Muscle layer of colon (tissue), 2 donors: ENCODE results near the gene SYT1.

Experiments
- H3K27ac ChIP-seq: one replicate; pipeline ENCODE4 v1.7.0; 2013; ENCODE audit warnings: low read depth, mild to moderate bottlenecking, low read length, moderate library complexity
- H3K27me3 ChIP-seq, 2 donors: one replicate each; pipeline ENCODE4 v1.7.0; 2013; ENCODE audit warnings: low read length in 2 of 2, mild to moderate bottlenecking in 2 of 2; ENCODE audit not compliant: insufficient read depth in 2 of 2, control insufficient read depth in 1 of 2
- H3K36me3 ChIP-seq: one replicate; pipeline ENCODE4 v1.7.0; 2013; ENCODE audit warnings: mild to moderate bottlenecking, low read length; ENCODE audit not compliant: insufficient read depth
- H3K4me1 ChIP-seq: one replicate; pipeline ENCODE4 v1.7.0; 2013; ENCODE audit warnings: mild to moderate bottlenecking, low read length; ENCODE audit not compliant: insufficient read depth
- H3K4me3 ChIP-seq, 2 donors: one replicate each; pipeline ENCODE4 v1.7.0; 2013; ENCODE audit warnings: low read length in 2 of 2, low read depth in 1 of 2, mild to moderate bottlenecking in 1 of 2, moderate library complexity in 1 of 2
- H3K9ac ChIP-seq: one replicate; pipeline ENCODE4 v1.7.0; 2013; ENCODE audit warnings: low read length
- H3K9me3 ChIP-seq: one replicate; pipeline ENCODE4 v1.7.0; 2013; ENCODE audit warnings: mild to moderate bottlenecking, low read length
- donor health status: abdominal sarcoma.
- donor health status: Adenocarcinoma of cecum.

SYT1 gene

GRCh38 chr12:79454338-79454843 is 589.8 kb downstream of the SYT1 start:
- Histone ChIP-seq H3K4me3 (peak overlapping the region in 1 of 2 donors; percentile 26), H3K27me3 (no peaks in the 10 kb centered on the region), H3K9ac (peak overlapping the region; percentile 3), H3K27ac (no peak overlapping the region), H3K4me1 (peaks cover 27% of the 10 kb centered on the region), H3K36me3 (no peaks in the 10 kb centered on the region), H3K9me3 (no peaks in the 10 kb centered on the region)

- Histone ChIP-seq H3K9ac (no peak overlapping the region), H3K27ac (no peak overlapping the region), H3K27me3 (no peaks in the 10 kb centered on the region), H3K4me3 (no peak overlapping the region), H3K4me1 (peaks cover 27% of the 10 kb centered on the region), H3K36me3 (no peaks in the 10 kb centered on the region), H3K9me3 (no peaks in the 10 kb centered on the region)
Measured at GRCh38 chr12:79455286-79455685, 590.7 kb downstream of the SYT1 start.

- H3K27ac ChIP-seq: no peak overlapping the region
- H3K9ac ChIP-seq: no peak overlapping the region
- no peaks in the 10 kb centered on the region for H3K27me3 ChIP-seq
- no peaks in the 10 kb centered on the region for H3K9me3 ChIP-seq
- H3K4me3 ChIP-seq: no peak overlapping the region
- no peaks in the 10 kb centered on the region for H3K36me3 ChIP-seq
- no peaks in the 10 kb centered on the region for H3K4me1 ChIP-seq
Measured at GRCh38 chr12:79482323-79482722, 617.7 kb downstream of the SYT1 start.

- no peaks in the 10 kb centered on the region for H3K36me3 ChIP-seq
- no peaks in the 10 kb centered on the region for H3K9me3 ChIP-seq
- no peaks in the 10 kb centered on the region for H3K4me1 ChIP-seq
- no peak overlapping the region for H3K4me3 ChIP-seq
- no peak overlapping the region for H3K9ac ChIP-seq
- H3K27ac ChIP-seq: no peak overlapping the region
- no peaks in the 10 kb centered on the region for H3K27me3 ChIP-seq
Measured at GRCh38 chr12:79482921-79483320, 618.3 kb downstream of the SYT1 start.

GRCh38 chr12:79486154-79486553 is 621.6 kb downstream of the SYT1 start:
- Histone ChIP-seq H3K36me3 (no peaks in the 10 kb centered on the region), H3K4me1 (no peaks in the 10 kb centered on the region), H3K9me3 (no peaks in the 10 kb centered on the region), H3K27ac (no peak overlapping the region), H3K4me3 (no peak overlapping the region), H3K9ac (no peak overlapping the region), H3K27me3 (no peaks in the 10 kb centered on the region)

GRCh38 chr12:79487386-79488110 is 623.0 kb downstream of the SYT1 start:
- Histone ChIP-seq H3K27me3 (no peaks in the 10 kb centered on the region), H3K9ac (no peak overlapping the region), H3K4me1 (no peaks in the 10 kb centered on the region), H3K9me3 (no peaks in the 10 kb centered on the region), H3K4me3 (no peak overlapping the region), H3K36me3 (no peaks in the 10 kb centered on the region), H3K27ac (no peak overlapping the region)
